Prostate gland (tissue), 2 donors: ENCODE data around the gene KRTAP10-1.

ENCODE experiments used
- CTCF ChIP-seq, 4 experiments: fragments of 200-600 bp in 2 of 4; fragments of 450-650 bp in 2 of 4; sonication (generic) in 2 of 4; IDR thresholded peaks; 1 replicate in 3 of 4; 2 replicates in 1 of 4; pipeline ENCODE4 v1.5.1; 2016 to 2019; ENCODE audit warnings: antibody characterized with exemption in 4 of 4, mild to moderate bottlenecking in 2 of 4, moderate library complexity in 2 of 4
- POLR2AphosphoS5 ChIP-seq: sonication (generic); formaldehyde crosslinking; IDR thresholded peaks from one replicate; pipeline ENCODE4 v1.6.1; 2017; ENCODE audit warnings: antibody characterized with exemption

- no peak for TF ChIP-seq CTCF (IDR thresholded peaks at IDR 0.05)
- TF ChIP-seq POLR2AphosphoS5, result no peak
These were observed 49.2 kb downstream of the KRTAP10-1 start for GRCh38 chr21:44490816-44491215.
